HG03025 (cell line): Measurements from ENCODE around the gene LRRK2.

ENCODE experiments used
- ATAC-seq: cut with Tn5 transposase; IDR thresholded peaks from one replicate; pipeline ENCODE4 v1.9.1; 2021; ENCODE audit warnings: mild to moderate bottlenecking, moderate library complexity; ENCODE audit not compliant: unreplicated experiment, low FRiP score

LRRK2 gene

DNA sequence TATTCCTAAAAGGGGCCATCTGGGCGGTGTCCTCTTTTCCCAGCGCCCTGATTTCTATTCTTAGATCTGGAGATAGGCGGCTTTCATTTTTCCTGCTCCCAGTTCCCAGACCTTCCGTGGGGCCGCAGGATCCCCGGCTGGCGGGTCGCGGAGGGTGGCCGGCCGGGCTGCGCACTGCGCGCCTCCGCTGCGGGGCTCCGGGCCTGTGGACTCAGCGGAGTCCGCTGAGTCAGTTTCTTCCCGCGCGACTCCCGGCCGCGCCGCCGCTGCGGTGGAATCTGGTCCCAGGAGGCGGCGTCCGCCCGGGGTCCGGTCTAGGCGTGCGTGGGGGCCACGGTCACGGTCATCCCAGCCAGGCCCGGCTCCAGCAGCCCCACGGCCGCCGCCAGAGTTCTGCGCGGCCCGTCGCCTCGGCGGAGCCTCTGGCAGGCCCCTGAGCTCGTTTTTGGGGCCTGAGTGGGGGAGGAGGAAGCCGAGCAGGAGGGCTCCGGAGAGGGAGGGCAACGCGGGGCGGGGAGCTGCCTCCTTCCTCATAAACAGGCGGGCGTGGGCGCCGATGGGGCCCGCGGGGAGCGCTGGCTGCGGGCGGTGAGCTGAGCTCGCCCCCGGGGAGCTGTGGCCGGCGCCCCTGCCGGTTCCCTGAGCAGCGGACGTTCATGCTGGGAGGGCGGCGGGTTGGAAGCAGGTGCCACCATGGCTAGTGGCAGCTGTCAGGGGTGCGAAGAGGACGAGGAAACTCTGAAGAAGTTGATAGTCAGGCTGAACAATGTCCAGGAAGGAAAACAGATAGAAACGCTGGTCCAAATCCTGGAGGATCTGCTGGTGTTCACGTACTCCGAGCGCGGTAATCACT is at the start of gene LRRK2:
Gene LRRK2, plus strand, starts transcription at position 559 of the 853 bp plus-strand sequence. Its CDS starts 135 bp downstream, at position 694.
- peak; percentile 53 for ATAC-seq

DNA sequence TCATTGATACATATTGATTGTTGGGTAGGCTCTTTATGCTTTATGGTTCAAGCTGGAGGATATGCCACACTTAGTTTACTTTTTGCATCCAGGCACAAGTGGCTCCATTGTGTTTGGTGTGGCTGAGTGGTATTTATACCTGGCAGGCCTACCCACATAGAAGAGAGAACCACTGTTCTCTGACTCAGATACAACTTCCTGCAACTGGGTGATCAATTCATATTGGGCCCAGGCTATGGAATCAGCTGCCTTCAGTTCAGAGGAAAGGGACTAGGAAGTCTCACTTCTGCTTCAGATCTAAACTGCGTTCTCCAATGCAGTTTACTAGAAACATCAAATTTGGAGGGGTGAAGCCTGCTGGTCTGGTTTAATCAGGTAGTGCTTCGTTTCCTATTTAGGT is 49.8 kb upstream of the LRRK2 start:
- ATAC-seq = no peak

DNA sequence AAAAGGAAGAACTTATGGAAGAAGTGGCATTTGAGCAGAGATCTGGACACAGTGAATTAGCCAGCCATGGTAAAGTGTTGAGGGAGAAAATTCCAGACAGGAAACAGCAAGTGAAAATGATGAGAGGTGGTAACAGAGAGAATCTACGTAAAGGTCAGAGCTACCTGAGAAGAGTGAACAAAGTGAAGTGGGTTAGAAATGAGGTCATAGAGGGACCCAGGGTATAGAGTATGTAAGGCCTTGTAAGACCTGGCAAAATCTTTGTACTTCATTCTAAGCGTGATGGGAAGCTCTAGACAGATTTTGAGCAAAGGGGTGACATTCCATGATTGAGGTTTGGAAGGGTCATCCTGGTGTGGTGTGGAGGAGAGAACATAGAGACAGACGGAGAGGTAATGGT is 49.3 kb upstream of the LRRK2 start:
- ATAC-seq = no peak

DNA sequence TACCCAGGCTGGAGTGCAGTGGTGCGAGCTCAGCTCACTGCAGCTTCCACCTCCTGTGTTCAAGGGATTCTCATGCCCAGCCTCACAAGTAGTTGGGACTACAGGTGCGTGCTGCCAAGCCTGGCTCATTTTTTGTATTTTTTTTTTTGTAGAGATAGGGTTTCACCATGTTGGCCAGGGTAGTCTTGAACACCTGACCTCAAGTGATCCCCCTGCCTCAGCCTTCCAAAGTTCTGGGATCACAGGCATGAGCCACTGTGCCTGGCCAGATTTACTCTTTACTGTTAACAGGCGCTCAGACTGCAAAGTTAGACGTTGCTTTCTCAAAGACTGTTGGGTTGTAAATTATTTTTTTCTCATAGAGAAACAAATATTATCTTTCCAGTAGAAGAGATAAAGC is 46.1 kb upstream of the LRRK2 start:
- ATAC-seq = no peak

DNA sequence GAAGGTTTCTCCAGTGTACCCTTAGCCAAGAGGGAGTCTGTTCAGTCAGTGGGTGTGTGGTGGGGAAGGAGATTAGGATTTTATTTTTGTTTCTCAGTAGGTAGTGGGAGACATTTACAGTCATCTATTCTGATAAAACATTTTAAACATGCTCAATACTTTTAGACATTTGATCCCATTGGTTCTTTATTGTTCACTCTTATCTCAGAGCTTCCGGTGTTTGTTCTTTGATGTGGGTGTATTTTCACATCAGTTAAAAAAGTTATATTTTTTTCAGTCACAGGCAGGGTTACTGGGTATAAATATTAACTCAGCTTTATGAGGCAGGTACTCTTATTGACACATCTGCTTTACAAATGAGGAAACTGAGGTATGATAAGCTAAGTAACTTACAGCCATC is 43.3 kb upstream of the LRRK2 start:
- no peak for ATAC-seq

DNA sequence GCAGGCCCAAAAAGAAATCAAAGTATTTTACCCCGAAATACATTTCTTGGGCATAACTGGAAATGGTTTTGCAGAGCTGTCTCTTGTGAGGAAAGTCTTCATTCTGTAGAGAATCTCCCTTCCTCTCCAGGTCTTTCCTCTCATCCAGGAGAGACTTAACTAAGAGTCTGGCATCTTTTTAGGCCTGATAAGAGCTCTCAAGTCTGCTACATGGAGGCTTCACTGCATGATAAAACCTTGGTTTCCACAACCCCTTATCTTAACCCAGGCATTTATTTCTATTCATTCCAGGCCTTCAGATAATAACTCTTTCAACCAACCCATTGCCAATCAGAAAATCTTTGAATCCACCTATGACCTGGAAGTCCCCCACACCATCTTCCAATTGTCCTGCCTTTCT is 41.1 kb upstream of the LRRK2 start:
- ATAC-seq = no peak

DNA sequence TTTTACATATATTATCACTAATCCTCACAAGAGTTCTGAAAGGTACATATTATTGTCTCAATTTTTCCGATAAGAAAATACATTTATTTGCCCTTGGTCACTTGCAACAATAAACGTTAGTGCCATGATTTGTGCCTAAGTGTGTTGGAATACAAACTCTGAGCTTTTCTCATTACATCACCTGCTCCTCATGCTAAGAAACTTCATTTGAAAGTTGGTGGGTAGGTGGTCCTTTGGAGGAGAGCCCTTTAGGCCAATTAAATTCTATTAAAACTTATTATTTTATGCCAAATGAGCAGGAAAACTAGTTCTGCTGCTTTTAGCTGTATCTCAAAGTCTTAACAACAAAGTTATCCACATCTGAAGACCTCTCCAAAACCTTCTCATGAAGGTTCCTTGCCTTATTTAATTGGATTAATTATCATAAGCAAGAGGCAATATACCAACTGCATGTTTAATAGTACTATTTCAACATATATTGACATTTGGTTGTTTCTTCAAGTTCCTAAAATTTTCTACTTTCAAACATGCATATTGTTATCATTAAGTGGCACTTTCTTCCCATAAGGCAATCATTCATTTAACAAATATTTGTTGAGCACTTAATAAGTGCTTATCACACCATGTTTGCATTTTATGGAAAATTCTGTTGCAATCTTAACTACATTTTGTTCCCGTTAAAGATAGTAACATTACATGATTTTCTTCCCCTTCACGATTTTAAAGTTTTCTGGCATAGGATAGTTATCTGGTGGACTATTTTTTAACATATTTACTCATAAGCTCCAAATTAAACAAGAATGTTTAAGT is 40.1 kb upstream of the LRRK2 start:
- no peak for ATAC-seq

DNA sequence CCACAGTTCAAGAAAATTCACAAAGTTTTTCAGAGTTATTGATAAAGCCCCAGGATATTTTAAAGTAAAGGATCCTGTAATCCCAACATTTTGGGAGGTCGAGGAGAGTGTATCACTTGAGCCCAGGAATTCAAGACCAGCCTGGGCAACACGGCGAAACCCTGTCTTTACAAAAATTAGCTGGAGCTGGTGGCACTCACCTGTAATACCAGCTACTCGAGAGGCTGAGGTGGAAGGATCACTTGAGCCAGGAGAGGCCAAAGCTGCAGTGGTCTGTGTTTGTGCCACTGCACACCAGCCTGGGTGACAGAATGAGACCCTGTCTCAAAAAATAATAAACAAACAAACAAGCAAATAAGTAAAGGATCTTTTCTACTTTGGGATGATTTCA is 39.5 kb upstream of the LRRK2 start:
- ATAC-seq = no peak

DNA sequence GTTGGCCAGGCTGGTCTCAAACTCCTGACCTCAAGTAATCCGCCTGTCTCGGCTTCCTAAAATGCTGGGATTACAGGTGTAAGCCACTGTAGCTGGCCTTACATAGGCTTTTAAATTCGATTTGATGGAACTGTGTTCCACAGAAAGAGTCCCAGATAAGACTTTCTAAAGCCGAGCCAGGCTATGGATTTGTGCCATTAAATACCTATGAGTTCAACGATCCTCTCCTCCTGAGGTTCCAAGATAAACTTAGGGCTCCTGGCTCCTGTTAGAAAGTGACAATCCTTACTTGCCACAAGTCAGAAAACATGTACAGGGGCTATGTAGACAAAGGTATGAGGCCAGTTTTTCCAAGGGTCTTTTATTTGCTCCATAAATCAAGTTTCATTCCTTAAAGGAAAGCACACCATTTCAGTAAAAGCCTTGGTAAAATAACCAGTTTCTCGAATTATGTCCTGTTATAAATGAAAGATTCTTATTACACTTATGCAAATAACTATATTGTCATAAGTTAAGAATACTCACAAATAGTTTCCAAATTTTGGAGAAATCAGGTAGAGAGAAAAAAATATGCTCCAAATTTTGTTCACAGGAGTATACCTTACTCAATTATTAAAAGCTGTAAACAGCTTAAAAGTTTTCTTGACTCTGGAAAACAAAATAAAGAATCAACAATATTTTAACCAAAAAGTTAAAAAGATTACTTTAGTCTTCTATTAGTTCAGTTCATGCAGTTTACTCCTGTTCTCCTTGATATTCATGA is 36.1 kb upstream of the LRRK2 start:
- ATAC-seq = no peak

DNA sequence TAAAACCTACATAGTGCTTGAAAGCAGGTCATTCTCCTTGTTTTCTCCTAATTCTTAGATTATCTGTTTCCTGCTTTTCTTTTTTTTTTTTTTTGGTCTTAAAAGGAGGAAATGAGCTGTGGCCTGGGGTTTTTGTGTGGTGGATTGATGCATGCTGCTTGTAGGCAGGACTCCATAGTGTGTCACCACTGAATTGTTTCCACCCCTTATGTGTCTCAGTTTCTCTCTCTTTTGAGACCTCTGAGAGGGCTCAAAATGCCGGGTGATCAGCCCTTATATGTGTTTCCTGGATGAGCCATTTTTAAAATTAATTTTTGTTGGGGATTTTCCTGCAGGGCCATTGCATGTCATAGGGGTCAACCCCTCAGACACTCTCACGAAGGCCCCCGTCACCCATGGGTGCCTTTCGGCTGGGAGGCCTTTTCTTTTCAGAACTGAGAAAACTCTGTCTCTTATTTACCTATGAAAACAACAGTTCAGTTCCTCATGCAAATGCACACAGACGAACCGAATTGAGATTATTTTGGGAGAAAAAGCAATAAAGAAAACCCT is 32.0 kb upstream of the LRRK2 start:
- ATAC-seq = peak; percentile 98

DNA sequence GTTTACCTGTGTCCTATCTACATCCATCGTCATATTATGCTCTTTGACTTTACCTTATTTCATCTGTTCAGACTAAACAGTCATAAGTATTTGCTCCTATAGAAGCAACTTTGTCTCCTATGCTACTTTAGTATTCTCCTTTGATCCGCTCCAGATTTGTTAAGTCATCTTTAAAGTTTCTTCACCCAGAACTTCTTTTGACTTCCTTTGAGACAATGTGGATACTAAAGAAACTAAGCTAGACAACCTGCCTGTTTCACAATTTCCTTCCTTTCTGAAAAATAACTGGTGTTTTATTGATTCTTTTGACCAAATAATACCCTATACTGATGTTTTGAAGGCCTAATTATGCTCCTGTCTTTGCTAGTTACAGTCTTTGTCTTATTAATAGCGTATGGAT is 30.0 kb upstream of the LRRK2 start:
- ATAC-seq = no peak

DNA sequence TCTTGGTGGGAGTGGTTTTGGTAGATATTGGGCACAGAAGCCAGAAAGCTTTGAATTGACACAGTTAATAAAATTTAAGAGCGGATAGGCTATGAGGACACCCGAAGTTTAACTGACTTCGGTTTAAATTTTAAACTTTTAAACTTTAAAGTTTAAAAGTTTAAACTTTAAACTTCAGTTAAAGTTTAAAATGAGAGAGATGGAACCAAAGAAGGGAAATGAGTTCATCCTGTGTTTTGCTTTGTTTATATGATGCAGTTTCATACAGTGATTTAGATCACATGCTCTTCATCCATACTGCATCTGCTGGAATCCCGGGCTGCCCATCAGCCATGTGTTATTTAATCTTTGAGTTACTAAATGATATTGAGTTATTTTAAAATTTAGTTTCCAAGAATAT is 27.2 kb upstream of the LRRK2 start:
- no peak for ATAC-seq

DNA sequence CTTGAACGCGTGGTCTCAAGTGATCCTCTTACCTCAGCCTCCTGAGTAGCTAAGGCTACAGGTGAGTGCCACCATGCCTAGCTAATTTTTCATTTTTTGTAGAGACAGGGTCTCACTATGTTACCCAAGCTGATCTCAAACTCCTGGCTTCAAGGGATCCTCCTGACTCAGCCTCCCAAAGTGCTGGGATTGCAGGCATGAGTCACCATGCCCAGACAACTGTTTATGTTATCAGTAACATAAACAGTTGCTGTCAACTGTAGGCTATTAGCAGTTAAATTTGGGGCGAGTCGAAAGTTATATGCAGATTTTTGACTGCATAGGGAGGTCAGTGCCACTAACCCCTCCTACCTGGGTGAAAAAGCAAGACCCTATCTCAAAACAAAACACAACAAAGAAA is 26.2 kb upstream of the LRRK2 start:
- no peak for ATAC-seq

DNA sequence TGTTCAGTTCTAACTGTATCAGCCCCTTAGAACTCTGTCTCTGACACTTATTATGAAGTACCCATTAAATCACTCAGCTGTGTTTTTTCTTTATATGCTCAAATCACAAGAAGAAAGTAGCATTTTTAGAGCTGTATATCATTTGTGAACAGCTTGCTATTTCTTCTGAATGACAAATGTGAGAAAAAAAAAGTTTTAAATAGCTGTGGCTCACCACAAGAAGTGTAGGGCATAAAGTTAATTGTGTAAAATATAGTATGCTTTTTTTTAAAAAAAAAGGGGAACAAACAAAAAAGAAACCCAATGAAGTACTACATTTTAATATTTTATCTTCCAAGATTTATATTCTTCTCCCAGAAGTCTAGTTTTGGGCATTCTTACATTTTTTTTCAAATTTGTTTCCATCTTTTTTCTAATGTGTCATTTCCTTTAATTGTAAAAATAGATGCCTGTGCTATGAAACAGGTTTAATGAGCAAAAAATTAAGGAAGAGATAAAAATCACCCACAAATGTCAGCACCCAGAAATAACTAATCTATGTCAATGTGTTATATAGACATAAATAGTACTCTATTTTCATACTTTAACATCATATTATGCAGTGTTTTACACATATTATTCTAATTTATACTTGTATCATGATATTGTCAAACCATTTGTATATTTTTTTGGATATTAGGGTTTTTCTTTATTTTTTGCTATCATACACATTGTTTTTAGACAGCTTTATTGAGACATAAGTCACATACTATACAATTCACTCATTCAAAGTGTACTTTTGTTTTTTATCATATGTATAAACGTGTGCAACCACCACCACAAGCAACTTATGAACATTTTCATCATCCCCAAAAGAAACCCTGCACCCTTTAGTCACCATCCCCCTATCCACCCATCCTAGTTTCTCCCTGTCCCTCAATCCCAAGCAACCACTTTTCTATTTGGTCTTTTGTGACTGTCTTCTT is 22.4 kb upstream of the LRRK2 start:
- ATAC-seq = no peak

DNA sequence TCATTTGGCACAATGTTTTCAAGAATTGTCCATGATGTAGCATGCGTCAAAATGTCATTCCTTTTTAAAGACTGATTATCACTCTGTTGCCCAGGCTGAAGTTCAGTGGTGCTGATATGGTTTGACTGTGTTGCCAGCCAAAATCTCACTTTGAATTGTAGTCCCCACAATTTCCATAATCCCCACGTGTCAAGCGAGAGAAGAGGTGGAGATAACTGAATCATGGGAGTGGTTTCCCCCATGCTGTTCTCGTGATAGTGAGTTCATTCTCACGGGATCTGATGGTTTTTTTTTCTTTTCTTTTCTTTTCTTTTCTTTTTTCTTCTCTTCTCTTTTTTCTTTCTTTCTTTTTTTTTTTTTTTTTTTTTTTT is 21.8 kb upstream of the LRRK2 start:
- no peak for ATAC-seq

DNA sequence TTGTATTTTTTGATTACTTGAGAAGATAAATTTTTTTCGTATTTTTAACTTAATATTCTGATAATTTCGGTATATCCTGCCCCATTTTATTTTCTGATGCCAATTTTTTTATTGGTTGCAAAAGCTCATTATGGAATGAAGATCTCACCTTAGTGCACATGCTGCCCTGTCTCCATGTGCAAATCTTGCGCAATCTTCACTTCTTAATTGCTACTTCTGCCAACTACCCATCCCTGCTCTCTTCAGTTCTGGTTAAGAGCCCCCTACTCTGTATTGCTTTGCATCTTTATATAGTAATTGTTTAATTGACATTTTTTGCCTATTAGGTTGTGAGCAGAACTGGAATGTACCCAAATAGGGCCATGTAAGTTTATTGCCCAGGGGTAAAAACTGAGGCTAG is 20.5 kb upstream of the LRRK2 start:
- no peak for ATAC-seq

DNA sequence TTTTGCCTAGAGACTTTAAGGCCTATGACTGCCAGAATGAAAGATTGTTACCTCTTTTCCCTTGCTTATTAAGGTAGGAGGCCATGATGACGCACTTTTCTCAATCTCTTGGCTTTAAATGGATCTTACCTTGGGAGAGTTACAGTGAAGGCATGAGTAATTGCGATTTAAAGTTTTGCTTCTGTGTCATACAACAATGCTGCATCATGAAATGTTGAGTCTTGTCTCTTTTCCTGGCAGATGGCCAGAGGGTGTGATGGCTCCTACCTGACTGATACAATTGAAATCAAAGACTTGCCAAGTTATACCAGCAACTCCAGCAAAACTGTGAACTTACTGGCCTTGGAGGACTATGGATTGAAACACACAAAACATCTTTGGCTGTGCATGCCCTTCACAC is 17.2 kb upstream of the LRRK2 start:
- no peak for ATAC-seq

DNA sequence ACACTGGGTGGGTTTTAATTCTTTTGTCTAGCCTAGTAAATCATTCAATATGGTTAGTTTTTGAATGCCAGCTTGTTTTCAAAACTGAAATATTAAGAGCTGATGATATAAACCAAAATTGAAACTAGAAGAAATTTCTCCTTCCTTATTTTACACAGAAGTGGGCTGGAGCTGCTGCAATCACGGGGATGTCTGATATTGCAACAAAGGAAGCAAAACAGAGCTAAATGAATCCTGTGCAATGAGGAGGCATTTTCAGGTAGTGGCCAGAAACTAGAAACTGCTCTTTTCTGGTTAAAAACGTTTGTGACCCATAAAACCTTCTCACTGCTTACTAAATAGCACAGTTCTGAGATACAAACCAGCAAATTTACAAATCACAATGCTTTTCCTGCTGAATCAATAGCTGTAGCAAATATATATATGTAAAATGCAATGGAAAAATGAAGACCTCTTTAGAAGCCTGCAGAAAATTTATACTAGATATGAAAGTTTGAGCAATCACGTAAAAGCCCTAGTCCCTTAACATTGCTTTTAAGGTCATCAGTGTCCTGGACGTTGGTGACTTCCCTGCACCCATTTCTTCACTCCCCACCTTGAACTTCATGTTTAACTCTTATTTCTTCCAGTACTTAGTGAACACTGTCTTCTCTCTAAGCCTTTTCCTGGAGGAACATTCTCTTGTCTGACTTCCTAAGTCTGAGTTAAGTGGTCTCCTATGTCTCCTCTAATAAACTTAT is 15.9 kb upstream of the LRRK2 start:
- peak; percentile 95 for ATAC-seq

DNA sequence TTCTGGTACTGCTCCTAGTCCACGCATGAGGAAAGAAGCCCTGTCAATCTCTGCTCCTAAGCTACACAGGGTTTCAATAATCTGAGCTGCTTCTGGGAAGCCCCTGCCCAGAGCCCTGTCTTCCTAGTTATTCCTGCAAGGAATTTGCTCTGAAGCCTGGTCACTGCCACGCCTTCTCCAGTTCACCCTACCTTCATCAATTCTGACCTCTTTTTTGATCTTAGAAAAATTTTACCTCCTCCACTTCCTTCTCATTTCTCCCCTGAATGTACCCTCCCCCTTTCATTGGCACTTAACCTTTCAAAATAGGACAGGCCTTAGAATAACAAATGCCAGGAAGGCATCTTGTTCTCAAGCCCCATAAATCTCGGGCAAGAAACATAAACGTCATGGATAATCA is 14.9 kb upstream of the LRRK2 start:
- ATAC-seq = no peak
